ENCODE data around the gene NFIX. TPM values are rescaled to one million over a fixed set of nuclear protein-coding genes. Genes with fewer than 3 reads are reported as not detected.

Gene NFIX
- total and polyA plus RNA-seq, 4 donors = 26.0 to 190 (median 89.6) TPM

DNA sequence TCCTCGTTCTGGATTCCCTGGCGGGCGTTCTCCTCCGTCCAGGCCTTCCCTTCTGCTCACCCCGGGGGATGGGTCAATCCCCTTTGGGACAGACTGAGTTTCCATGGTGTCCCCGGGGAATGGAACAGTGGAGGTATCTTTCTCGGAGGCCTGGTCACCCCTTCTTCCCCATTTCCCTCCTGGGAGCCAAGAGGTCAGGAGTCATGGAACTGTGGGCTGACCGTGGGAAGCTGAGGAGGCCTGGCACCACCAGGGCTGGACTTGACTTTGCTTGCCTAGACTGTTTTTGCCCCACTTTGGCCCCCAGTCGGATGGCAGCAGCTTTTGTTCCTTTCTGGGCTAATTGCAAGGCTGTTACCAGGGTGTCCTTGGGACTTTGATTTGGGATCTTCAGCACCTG is 124.8 kb downstream of the NFIX start:
- no peak for DNase-seq
- TF ChIP-seq, protein P1, sequence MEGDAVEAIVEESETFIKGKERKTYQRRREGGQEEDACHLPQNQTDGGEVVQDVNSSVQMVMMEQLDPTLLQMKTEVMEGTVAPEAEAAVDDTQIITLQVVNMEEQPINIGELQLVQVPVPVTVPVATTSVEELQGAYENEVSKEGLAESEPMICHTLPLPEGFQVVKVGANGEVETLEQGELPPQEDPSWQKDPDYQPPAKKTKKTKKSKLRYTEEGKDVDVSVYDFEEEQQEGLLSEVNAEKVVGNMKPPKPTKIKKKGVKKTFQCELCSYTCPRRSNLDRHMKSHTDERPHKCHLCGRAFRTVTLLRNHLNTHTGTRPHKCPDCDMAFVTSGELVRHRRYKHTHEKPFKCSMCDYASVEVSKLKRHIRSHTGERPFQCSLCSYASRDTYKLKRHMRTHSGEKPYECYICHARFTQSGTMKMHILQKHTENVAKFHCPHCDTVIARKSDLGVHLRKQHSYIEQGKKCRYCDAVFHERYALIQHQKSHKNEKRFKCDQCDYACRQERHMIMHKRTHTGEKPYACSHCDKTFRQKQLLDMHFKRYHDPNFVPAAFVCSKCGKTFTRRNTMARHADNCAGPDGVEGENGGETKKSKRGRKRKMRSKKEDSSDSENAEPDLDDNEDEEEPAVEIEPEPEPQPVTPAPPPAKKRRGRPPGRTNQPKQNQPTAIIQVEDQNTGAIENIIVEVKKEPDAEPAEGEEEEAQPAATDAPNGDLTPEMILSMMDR (IDR thresholded peaks at IDR 0.05; ENCODE audit: control extremely low read depth, extremely low read depth) = no peak
- H3K27me3 ChIP-seq (ENCODE audit: control insufficient read depth in 3 of 3, insufficient read depth in 3 of 3, low read length in 2 of 3) = no peaks in the 10 kb centered on the region
- H3K4me3 ChIP-seq = no peak overlapping the region
- no peak overlapping the region for H3K9ac ChIP-seq (ENCODE audit: insufficient read depth in 1 of 2, low read length in 2 of 2)
- H3K4me1 ChIP-seq (ENCODE audit: control insufficient read depth in 5 of 5, insufficient read depth in 5 of 5, low read length in 5 of 5) = peaks cover 0 to 29% (median 9%) of the 10 kb centered on the region in 5 donors
- WGBS, 2 donors = 77 to 89% methylated on average over 9 of the region's 9 CpGs
- no peaks in the 10 kb centered on the region for H3K9me3 ChIP-seq (ENCODE audit: control insufficient read depth in 4 of 4, insufficient read depth in 3 of 4, low read length in 3 of 4)
- no peak for ATAC-seq (ENCODE audit: insufficient read depth, low FRiP score)
- peak overlapping the region in 1 of 2 donors; percentile 11 for H3K27ac ChIP-seq (ENCODE audit: low read depth in 1 of 2, low read length in 1 of 2)
- H3K36me3 ChIP-seq (ENCODE audit: control insufficient read depth in 4 of 4, insufficient read depth in 4 of 4, low read length in 4 of 4) = peaks cover 0 to 6% (median under 1%) of the 10 kb centered on the region in 4 donors

DNA sequence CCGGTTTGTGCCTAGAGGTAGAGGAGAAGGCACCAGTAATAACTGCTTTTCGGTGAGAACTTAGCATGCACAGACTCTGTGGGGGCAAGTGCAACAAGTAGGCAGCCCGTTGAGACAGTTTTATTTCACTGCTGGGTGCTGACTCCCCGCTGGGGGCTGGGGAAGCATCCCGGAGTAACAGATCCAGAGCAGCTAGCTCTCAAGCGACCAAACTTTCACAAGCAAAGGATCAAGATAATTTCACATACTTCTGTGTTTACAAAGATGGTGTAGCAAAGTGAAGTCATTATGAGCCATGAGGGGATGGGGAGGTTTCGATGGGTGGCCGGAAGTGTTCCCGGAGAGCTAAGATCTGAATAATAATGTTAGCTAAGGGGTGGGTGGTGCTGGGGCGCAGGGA is 125.5 kb downstream of the NFIX start:
- DNase-seq (no peak), ATAC-seq (ENCODE audit: insufficient read depth, low FRiP score) (no peak)
- H3K36me3 ChIP-seq (ENCODE audit: control insufficient read depth in 4 of 4, insufficient read depth in 4 of 4, low read length in 4 of 4) = peaks cover 0 to 6% (median 0%) of the 10 kb centered on the region in 4 donors
- TF ChIP-seq, protein P1 (IDR thresholded peaks at IDR 0.05; ENCODE audit: control extremely low read depth, extremely low read depth) = no peak
- no peaks in the 10 kb centered on the region for H3K9me3 ChIP-seq (ENCODE audit: control insufficient read depth in 4 of 4, insufficient read depth in 3 of 4, low read length in 3 of 4)
- no peaks in the 10 kb centered on the region for H3K27me3 ChIP-seq (ENCODE audit: control insufficient read depth in 3 of 3, insufficient read depth in 3 of 3, low read length in 2 of 3)
- no peak overlapping the region for H3K27ac ChIP-seq (ENCODE audit: low read depth in 1 of 2, low read length in 1 of 2)
- H3K4me3 ChIP-seq = no peak overlapping the region
- 78 to 82% methylated on average over 10 of the region's 10 CpGs for WGBS, 2 donors
- H3K9ac ChIP-seq (ENCODE audit: insufficient read depth in 1 of 2, low read length in 2 of 2) = no peak overlapping the region
- H3K4me1 ChIP-seq (ENCODE audit: control insufficient read depth in 5 of 5, insufficient read depth in 5 of 5, low read length in 5 of 5) = peaks cover 0 to 24% (median 7%) of the 10 kb centered on the region in 5 donors

DNA sequence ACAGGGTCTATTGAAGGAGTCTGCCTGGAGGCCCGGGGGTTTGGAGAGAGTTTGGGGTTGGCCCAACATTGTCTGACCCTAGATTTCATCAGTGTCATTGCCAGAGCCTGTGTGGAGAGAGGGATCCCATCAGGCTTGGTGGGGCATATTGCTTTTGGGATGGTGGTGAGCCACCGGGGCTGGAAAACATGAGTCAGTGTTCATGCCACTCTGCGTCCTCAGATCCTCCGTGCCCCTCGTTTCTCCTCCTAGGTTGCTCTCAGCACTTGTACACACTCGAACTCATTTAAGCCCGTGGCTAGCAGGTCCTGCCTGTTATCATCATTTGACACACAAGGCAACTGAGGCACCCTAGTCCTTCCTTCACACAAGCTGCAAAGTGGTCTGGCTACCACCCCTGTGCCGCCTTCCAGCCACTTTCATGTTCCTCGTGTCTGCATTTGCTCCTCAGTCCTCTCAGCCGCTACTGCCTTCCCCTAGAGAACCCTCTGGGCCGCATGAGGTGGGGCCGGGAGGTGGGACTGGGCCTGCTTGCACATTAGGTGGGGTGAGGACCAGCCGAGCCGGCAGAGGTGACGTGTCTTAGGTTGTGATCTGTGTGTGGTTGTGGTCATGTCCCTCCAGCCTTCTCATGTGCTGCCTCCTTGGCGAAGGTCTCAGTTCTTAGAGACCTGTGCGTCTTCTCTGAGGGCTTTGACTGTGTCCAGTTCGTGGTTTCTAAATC is 126.4 kb downstream of the NFIX start:
- no peak overlapping the region for H3K9ac ChIP-seq (ENCODE audit: insufficient read depth in 1 of 2, low read length in 2 of 2)
- H3K4me3 ChIP-seq = no peak overlapping the region
- H3K4me1 ChIP-seq (ENCODE audit: control insufficient read depth in 5 of 5, insufficient read depth in 5 of 5, low read length in 5 of 5) = peaks cover 0 to 20% (median 5%) of the 10 kb centered on the region in 5 donors
- 76 to 89% methylated on average over 18 of the region's 18 CpGs for WGBS, 2 donors
- no peaks in the 10 kb centered on the region for H3K9me3 ChIP-seq (ENCODE audit: control insufficient read depth in 4 of 4, insufficient read depth in 3 of 4, low read length in 3 of 4)
- H3K27ac ChIP-seq (ENCODE audit: low read depth in 1 of 2, low read length in 1 of 2) = no peak overlapping the region
- ATAC-seq (ENCODE audit: insufficient read depth, low FRiP score) (no peak), DNase-seq (no peak)
- H3K36me3 ChIP-seq (ENCODE audit: control insufficient read depth in 4 of 4, insufficient read depth in 4 of 4, low read length in 4 of 4) = peaks cover 0 to 9% (median 0%) of the 10 kb centered on the region in 4 donors
- TF ChIP-seq, protein P1 (IDR thresholded peaks at IDR 0.05; ENCODE audit: control extremely low read depth, extremely low read depth) = no peak
- H3K27me3 ChIP-seq (ENCODE audit: control insufficient read depth in 3 of 3, insufficient read depth in 3 of 3, low read length in 2 of 3) = no peaks in the 10 kb centered on the region
